HG03025 (cell line): ENCODE data around the gene PRTFDC1.
"Not testable (repeated sequence)": the region's sequence is repeated elsewhere in the genome, so short reads cannot be mapped to it uniquely, and the experiment has no call there.

Experiments used
- ATAC-seq: cut with Tn5 transposase; IDR thresholded peaks from one replicate; pipeline ENCODE4 v1.9.1; 2021; ENCODE audit warnings: mild to moderate bottlenecking, moderate library complexity; ENCODE audit not compliant: unreplicated experiment, low FRiP score

Gene PRTFDC1

DNA sequence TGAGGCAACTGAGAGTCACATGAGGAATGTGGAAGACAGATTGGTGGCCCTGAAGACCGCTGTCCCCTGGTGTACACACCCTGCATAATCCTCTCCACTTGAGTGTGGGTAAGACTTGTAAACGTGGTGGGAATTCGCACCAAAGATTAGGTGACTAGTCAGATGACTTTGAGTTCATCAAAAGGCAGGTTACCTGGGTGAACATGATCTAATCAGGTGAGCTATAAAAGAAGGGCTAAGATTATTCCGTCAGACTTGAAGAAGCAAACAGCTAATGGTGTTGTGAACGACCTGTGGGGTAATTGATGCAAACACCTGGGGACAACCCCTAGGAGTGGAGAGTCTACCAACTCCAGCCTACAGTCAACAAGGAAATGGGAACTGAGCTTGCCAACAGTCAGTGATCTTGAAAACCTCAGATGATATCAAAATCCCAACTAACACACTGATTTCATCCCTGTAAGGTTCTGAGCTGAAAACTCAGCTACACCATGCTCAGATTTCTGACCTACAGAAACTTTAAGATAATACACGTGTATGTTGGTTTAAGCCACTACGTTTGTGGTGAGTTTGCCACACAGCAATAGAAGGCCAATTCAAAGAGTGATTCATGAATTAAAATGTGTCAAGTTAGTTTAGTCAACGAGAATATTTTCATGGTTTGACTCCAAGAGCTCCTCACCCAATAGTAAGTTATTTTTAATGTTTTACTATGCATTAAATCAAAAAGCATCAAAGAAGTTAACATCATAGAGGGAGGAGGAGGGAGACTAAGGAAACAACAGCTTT, 16.7 kb downstream of the PRTFDC1 start:
- ATAC-seq = no peak

DNA sequence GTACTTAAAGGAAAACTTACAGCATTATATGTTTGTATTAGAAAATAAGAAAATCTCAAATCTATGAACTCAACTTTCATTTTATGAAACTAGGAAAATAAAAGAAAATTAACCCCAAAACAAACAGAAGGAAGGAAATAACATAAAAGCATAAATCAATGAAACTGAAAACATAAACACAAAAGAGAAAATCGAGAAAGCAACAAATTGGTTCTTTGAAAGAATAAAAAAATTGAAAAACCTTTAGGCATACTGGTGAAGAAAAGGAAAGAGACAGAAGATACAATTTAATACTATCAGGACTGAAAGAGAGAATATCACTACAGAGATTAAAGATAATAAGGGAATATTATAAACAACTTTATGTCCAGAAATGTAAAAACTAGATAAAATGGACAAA, 21.2 kb downstream of the PRTFDC1 start:
- no peak for ATAC-seq

DNA sequence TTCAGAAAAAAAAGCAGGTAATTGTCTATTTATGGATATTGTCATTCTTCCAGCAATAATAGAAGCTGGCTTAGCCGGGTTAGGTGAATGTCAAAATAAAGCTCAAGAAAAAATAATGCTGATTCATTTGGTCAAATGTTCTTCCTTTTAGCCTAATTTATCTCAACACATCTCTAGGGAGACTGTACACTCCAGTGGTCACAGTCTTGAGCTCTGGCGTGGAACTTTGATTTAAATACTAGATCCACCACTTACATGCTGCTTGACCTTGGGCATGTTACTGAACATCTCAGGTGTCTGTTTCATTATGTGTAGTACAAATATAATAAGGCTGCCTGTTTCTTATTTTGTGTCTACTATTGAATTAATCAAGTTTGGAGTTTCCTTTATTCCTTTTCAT, 22.0 kb downstream of the PRTFDC1 start:
- ATAC-seq = no peak

DNA sequence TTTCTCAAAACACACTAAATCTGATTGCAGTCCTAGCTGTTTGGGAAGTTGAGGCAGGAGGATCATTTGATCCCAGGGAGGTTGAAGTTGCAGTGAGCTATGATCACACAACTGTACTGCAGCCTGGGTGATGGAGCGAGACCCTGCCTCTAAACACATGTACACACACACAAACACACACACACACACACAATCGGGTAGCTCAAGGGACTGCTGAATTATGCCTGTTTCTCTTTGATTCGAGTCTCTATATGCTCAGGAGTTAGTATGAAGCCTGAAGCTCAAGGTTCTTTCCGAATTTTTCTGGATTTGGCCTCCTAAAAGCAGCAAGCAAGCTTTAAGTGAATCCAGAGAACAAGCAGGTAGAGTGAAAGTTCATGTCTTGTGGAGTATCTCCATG, 22.5 kb downstream of the PRTFDC1 start:
- no peak for ATAC-seq

DNA sequence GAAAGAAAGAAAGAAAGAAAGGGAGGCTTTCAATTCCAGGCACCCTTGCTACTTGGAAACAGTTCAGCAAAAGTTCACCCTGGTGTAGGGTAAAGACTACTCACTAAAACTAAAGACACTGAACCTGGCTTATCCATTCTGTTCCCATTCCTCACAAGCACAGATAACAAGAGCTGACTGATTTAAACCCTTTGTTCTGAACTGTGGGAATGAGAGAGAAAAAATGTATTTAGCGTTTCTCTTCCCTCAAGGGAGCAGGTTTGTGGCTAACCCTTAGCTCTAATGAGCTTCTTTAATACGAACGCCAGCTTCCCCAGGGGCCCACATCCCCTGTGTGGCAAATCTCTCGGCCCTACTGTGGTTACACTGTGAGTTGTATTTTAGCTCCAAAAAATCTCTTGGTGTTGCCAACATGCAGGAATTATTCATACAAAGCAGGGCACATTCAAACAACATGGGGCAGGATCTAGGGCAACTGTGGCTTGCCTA, 23.3 kb downstream of the PRTFDC1 start:
- ATAC-seq = no peak

DNA sequence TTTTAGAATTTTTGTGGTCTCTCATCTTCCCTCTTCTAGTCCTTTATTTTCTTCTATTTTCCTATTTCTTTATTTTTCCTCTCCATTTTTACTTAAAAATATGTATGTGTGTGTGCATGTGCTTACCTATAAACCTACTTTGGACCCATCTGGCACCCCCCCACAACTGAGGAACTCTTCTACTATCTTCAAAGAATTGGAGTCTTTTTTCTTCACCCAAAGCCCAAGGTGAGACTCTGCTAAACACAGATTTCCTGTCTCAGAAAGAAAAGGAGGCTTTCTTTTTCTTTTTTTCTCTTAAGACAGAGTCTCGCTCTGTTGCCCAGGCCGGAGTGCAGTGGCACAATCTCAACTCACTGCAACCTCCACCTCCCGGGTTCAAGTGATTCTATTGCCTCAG, 24.2 kb downstream of the PRTFDC1 start:
- ATAC-seq = no peak

DNA sequence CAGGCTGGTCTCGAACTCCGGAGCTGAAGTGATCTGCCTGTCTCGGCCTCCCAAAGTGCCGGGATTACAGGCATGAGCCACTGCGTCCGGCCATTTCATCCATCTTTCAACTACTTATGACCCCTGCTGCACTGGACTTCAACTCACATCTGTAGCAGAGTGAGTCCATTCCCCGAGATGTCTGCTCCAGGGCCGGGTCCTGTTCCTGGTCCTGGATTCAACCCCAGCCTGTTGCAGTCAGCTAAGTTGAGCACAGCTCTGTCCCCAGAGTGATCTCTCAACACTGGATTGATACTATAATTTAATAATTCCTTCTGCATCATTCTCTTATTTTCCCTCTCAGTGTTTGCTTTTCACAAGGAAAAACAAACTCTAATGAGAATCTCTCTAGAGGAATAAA, 25.8 kb downstream of the PRTFDC1 start:
- no peak for ATAC-seq

DNA sequence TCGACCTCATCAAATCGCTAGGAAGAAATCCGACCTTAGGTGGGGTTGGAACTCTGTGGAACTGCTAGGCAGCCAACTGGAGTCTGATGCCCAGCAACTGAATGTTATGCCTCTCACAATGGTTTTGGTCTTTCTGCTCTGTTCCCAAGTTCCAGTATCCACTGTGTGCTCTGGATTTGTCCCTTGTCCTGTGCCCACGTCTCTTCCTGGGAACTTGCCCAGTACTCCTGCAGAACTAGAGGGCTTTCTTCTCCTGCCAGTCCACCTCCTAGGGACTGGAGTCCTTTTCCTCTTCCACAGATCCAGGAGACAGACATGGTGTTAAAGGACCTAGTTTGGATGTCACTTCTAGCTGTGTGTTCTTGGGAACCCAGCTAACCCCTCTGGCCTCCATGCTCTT, 26.6 kb downstream of the PRTFDC1 start:
- no peak for ATAC-seq

DNA sequence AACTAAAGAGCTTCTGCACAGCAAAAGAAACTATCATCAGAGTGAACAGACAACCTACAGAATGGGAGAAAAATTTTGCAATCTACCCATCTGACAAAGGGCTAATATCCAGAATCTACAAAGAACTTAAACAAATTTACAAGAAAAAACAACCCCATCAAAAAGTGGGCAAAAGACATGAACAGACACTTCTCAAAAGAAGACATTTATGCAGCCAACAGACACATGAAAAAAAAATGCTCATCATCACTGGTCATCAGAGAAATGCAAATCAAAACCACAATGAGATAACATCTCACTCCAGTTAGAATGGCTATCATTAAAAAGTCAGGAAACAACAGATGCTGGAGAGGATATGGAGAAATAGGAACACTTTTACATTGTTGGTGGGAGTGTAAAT, 27.9 kb downstream of the PRTFDC1 start:
- ATAC-seq = not testable (repeated sequence)

DNA sequence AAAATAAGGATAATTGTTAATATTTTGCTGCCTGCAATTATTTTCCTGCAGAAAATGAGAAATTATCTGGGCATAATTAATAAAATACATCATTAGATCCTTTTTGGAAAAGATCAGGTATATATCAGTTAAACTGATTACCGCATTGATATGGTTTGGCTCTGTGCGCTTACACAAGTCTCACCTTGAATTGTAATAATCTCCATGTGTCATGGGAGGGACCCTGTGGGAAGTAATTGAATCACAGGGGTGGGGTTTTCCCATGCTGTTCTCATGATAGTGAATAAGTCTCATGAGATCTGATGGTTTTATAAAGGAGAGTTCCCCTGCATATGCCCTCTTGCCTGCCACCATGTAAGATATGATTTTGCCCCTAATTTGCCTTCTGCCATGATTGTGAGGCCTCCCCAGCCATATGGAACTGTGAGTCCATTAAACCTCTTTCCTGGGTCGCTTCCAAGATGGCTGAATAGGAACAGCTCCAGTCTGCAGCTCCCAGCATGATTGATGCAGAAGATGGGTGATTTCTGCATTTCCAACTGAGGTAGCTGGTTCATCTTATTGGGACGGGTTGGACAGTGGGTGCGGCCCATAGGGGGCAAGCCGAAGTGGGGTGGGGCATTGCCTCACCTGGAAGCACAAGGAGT, 30.1 kb downstream of the PRTFDC1 start:
- ATAC-seq = not testable (repeated sequence)

DNA sequence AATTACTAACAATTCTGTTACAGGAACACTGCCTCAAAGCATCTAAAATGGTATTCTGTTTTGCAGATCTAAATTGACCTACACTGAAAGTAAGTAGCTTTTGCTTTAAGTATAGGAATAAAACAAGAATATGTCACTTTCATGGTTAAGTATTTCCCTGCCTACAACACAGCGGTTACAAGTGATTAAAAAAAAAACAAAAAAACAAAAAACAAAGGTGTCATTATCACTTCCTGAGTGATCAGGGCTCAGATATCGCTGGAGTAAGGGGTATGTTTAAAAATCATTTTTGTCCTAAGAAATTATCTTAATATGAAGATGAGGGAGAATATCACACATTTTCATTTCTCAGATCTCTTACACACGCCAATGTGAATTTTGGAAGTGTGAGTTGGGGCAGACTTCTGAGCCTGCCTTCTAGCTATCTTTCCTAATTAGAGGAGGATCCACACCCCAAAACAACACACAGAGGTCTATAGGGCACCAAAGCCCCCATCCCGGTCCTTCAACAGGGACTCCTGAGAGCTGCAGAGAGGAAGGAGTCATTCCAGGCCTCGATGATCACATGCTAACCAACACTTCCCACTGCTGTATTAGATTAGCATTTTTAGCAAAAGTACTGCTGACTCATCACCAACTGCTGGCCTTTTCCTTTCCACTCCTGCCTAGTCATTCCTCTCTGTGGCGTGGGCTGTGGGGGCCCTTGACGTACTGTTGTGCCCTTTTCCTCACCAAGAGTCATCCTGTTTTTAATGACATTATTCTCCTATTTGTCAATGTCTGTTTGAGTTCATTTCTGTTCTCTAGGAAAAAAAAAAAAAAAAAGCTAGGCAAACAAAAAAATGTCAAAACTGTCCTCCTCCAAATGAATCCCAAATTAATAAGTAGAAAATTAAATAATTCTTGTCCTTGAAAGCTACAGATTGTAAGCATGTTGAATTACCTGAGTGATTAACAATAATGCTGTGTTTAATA, 31.2 kb downstream of the PRTFDC1 start:
- ATAC-seq = peak; percentile 75

DNA sequence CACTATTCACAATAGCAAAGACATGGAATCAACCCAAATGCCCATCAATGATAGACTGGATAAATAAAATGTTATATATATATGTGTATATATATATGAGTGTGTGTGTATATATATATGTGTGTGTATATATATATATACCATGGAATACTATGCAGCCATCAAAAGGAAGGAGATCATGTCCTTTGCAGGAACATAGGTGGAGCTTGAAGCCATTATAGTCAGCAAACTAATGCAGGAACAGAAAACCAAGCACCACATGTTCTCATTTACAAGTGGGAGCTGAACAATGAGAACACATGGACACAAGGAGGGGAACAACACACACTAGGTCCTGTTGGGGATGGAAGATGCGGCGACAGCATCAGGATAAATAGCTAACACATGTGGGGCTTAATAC, 32.2 kb downstream of the PRTFDC1 start:
- ATAC-seq = not testable (repeated sequence)

DNA sequence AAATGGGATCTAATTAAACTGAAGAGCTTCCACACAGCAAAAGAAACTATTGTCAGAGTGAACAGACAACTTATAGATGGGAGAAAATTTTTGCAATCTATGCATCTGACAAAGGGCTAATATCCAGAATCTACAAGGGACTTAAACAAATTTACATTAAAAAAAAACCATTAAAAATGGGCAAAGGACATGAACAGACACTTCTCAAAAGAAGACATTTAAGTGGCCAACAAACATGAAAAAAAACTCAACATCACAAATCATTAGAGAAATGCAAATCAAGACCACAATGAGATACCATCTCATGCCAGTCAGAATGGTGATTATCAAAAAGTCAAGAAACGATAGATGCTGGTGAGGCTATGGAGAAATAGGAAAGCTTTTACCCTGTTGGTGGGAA, 32.8 kb downstream of the PRTFDC1 start:
- not testable (repeated sequence) for ATAC-seq

DNA sequence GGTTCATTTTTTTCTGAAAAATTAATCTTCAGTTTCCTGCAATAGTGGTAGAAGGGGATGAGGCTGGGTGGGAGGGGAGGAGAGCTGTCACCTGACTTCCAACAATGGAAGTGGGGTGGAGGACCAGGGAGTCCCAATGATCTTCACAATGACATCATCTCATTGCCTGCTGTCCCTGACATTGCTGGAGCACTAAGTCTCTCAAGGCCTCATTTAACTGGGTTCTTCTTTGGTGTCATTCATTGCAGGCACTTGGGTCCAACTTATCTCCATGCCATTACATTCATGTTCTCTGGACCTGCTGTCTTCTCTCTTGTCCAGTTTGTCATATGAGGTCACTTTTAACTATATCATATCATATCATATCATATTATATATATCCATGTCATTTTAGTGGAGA, 34.4 kb downstream of the PRTFDC1 start:
- ATAC-seq = no peak

DNA sequence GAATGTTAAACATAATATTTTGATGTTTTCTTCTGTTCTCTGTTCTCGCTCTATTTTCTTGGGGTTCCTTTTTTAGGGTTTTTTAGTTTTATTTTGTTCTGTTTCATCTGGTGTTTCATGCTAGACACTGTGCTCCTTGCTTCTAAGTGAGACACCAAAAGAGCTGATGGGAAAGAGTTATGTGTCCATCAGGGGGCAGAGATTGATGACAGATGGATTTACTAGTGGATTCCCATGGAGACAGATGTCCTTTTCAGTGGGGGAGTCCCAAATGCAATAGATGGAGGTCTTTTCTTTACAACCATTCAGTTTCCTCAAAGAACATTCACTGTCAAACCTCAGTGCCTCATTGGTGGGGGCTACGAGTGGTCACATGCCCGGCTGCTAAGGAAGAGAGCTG, 34.9 kb downstream of the PRTFDC1 start:
- no peak for ATAC-seq

DNA sequence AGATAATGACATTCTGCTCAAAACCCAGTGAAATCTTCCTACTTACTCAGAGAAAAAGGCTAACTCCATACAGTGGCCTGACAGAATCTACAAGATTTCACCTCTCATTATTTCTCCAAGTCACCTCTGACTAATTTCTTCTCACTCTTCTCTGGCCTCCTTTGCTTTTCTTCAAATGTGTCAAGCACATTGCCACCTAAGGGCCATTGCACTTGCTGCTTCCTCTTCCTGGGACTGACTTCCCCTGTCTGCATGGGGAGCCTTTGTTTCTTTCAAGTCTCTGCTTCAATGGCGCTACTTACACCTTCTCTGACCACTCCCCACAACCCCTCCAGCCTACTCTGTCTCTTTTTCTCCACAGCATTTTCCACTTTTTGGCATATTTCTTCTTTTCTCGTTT, 36.0 kb downstream of the PRTFDC1 start:
- ATAC-seq = no peak

DNA sequence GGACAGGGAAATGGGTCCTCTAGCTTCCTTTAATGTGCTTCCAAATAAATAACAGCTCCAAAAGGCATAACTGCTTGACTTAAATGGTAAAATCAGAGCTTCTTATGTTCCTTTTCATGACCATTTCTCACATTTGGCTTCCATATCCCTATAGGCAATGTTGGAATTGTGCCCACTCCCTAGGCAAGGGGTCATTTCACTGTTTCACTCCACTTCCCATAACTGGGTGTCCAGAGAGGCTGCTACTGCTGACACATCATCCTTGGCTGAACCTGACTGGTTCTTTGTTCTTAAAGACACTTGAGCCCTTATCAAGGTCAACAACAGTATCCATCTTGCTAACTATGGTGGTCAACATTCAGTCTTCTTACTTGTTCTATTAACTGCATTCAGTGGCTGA, 37.1 kb downstream of the PRTFDC1 start:
- ATAC-seq = no peak

DNA sequence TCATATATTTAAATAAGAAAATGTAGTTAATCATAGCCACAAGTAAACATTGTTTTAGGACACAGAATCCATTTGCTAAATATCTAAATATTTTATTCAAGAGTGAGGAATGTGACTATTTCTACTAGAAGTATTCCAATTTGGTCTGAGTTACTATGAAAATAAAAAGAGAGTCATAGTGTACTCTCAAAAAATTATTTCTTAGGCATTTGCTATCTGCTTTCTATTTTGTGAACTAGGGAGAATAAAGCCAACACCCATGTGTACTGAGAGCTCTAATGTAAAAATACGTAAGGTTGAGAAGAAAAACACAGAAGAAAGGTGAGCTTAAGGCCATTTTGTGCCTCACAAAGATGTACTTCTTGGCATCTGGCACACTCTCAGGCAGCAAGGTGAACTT, 38.3 kb downstream of the PRTFDC1 start:
- ATAC-seq = no peak

DNA sequence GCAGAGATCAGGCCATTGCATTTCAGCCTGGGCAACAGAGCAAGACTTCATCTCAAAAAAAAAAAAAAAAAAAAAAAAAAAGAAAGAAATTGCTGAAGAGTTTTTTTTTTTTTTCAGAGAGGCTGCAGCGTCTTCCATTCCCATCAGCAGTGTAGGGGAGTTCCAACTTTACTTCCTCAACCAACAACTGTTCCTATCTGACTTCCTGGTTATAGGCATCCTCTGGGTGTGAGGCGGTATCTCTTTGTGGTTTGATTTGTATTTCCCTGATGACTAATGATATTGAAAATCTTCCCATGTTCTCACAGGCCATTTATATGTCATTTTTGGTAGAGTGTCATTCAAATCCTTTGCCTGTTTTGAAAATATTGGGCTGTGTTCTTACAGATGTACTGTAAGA, 40.2 kb downstream of the PRTFDC1 start:
- no peak for ATAC-seq

DNA sequence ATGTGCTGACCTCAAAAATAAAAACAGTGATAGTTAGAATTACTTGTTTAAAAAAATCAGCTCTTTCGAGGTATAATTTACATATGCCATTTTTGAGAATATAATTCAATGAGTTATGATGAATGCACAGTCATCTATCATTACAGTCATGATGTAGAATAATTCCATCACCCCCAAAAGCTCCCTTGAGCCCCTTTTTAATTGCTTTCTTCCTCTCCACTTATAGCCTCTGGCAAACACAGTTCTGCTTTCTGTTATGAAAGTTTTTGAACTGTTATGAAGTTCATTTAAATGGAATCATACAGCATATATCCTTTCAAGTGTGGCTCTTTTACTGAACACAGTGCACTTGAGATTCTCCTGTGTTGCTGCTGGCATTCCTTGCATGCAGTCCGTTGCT, 41.4 kb downstream of the PRTFDC1 start:
- ATAC-seq = no peak

DNA sequence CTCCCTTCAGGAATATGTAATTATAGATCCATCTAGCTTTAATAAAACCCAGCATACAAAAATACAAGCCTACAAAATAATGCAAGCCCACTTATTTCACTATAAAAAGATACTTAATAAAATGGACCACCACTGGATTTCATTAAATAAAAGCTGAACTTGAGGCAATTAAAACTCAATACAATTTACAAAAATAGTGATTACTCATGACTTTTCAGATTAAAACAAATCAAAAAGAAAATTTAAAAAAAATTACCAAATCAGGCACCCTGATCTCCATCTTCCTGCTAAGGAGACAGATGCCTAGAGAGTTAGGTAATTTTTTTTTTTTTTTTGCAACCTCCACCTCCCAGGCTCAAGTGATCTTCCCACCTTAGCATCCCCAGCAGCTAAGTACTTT, 41.8 kb downstream of the PRTFDC1 start:
- ATAC-seq = no peak
